Fibroblast of lung (primary cell): ENCODE measurements around the gene NAA15. TPM values are rescaled to one million over a fixed set of nuclear protein-coding genes. Genes with fewer than 3 reads are reported as not detected.

Source experiments
- DNase-seq, 2 donors: peaks; one replicate each; pipeline versions ENCODE4 v3.0.0 to v3.0.0-alpha.2; 2010; ENCODE audit warnings: low read depth in 2 of 2
- H2AFZ ChIP-seq: 2 replicates; pipeline ENCODE4 v1.5.1; 2012; ENCODE audit warnings: low read length, control low read depth, inconsistent platforms
- H3K27ac ChIP-seq: 2 replicates; pipeline ENCODE4 v1.5.1; 2011; ENCODE audit warnings: low read length, control low read depth; ENCODE audit not compliant: insufficient read depth
- H3K27me3 ChIP-seq: 2 replicates; pipeline ENCODE4 v1.5.1; 2011; ENCODE audit warnings: mild to moderate bottlenecking, low read length; ENCODE audit not compliant: control insufficient read depth, insufficient read depth
- H3K36me3 ChIP-seq: 2 replicates; pipeline ENCODE4 v1.5.1; 2011; ENCODE audit warnings: low read length; ENCODE audit not compliant: control insufficient read depth, insufficient read depth
- H3K4me1 ChIP-seq: 2 replicates; pipeline ENCODE4 v1.5.1; 2011; ENCODE audit warnings: low read length; ENCODE audit not compliant: control insufficient read depth, insufficient read depth; ENCODE audit errors: extremely low read depth
- H3K4me2 ChIP-seq: 2 replicates; pipeline ENCODE4 v1.5.1; 2011; ENCODE audit warnings: low read length, control low read depth; ENCODE audit not compliant: insufficient read depth; ENCODE audit errors: extremely low read depth
- H3K4me3 ChIP-seq, 4 experiments: fragments of 200-600 bp in 1 of 4; sonication (generic) in 1 of 4; replicated peaks in 1 of 4; 2 replicates each; pipeline ENCODE4 v1.5.1; 2011 to 2016; ENCODE audit warnings: low read length in 4 of 4, low read depth in 3 of 4, mild to moderate bottlenecking in 3 of 4, control low read depth in 2 of 4, inconsistent platforms in 1 of 4, mixed read lengths in 1 of 4; ENCODE audit not compliant: insufficient read depth in 1 of 4; ENCODE audit errors: control extremely low read depth in 1 of 4
- H3K79me2 ChIP-seq: 2 replicates; pipeline ENCODE4 v1.5.1; 2012; ENCODE audit warnings: mild to moderate bottlenecking, low read length, inconsistent platforms; ENCODE audit not compliant: control insufficient read depth, insufficient read depth
- H3K9ac ChIP-seq: 2 replicates; pipeline ENCODE4 v1.5.1; 2011; ENCODE audit warnings: mild to moderate bottlenecking, low read length, control low read depth; ENCODE audit not compliant: insufficient read depth
- H3K9me3 ChIP-seq: 2 replicates; pipeline ENCODE4 v1.5.1; 2012; ENCODE audit warnings: low read depth, low read length; ENCODE audit not compliant: control insufficient read depth, insufficient read depth
- H4K20me1 ChIP-seq: 2 replicates; pipeline ENCODE4 v1.5.1; 2011; ENCODE audit warnings: low read length; ENCODE audit not compliant: control insufficient read depth, insufficient read depth; ENCODE audit errors: extremely low read depth
- EZH2 ChIP-seq: IDR thresholded peaks from 2 replicates; pipeline ENCODE4 v1.5.1; 2012; ENCODE audit warnings: low read length, control low read depth, mild to moderate bottlenecking; ENCODE audit errors: missing control alignments
- polyA plus RNA-seq, 2 donors: library from polyadenylated mRNA; depleted of rRNA in 1 of 2; stranded (reverse) in 1 of 2; unstranded in 1 of 2; fragments of >200 nt; gene quantifications; 2 replicates each; pipeline ENCODE4 v1.2.1, GENCODE V29; 2011 to 2012; ENCODE audit warnings: missing spikeins in 1 of 2
- total RNA-seq: library from RNA; depleted of rRNA; stranded (reverse); fragments of >200 nt; gene quantifications from 2 replicates; pipeline ENCODE4 v1.2.1, GENCODE V29; 2014
- TF ChIP-seq, protein P1 (sequence below), 2 donors: IDR thresholded peaks in 1 of 2; conservative IDR thresholded peaks in 1 of 2; 1 replicate in 1 of 2; 2 replicates in 1 of 2; pipeline ENCODE4 v1.5.1; 2011 to 2012; ENCODE audit warnings: low read length in 2 of 2, control low read depth in 1 of 2, inconsistent platforms in 1 of 2, low read depth in 1 of 2, mild to moderate bottlenecking in 1 of 2

NAA15 gene
- total and polyA plus RNA-seq, 2 donors (not counting 1 experiment from before 2014, with no cell fraction given): 25.4 to 28.9 TPM

DNA sequence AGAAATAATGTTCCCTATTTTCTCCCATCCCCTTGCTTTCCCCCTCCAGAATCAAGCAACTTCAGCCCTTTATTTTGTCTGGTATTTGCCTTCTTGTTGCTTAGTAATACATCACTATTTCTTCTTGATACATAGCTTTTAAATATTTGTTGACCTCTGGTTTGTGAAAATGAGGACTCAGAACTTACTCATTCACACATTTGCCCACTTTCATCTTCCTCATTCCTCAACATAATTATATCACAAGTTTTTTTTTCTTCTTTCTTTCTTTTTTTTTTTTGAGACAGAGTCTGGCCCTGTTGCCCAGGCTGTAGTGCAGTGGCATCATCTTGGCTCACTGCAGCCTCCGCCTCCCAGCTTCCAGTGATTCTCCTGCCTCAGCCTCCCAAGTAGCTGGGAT, 29.9 kb downstream of the NAA15 start:
- no peaks in the 10 kb centered on the region for H4K20me1 ChIP-seq
- no peaks in the 10 kb centered on the region for H3K4me1 ChIP-seq
- DNase-seq: peak in 1 of 2 donors; percentile 52
- H3K9me3 ChIP-seq: no peaks in the 10 kb centered on the region
- H3K36me3 ChIP-seq: peaks cover 2% of the 10 kb centered on the region
- H2AFZ ChIP-seq: no peak overlapping the region
- H3K4me2 ChIP-seq: no peak overlapping the region
- H3K4me3 ChIP-seq: no peak overlapping the region
- H3K9ac ChIP-seq: no peak overlapping the region
- H3K27me3 ChIP-seq: no peaks in the 10 kb centered on the region
- no peak overlapping the region for H3K27ac ChIP-seq
- no peak for TF ChIP-seq EZH2
- TF ChIP-seq, protein P1, sequence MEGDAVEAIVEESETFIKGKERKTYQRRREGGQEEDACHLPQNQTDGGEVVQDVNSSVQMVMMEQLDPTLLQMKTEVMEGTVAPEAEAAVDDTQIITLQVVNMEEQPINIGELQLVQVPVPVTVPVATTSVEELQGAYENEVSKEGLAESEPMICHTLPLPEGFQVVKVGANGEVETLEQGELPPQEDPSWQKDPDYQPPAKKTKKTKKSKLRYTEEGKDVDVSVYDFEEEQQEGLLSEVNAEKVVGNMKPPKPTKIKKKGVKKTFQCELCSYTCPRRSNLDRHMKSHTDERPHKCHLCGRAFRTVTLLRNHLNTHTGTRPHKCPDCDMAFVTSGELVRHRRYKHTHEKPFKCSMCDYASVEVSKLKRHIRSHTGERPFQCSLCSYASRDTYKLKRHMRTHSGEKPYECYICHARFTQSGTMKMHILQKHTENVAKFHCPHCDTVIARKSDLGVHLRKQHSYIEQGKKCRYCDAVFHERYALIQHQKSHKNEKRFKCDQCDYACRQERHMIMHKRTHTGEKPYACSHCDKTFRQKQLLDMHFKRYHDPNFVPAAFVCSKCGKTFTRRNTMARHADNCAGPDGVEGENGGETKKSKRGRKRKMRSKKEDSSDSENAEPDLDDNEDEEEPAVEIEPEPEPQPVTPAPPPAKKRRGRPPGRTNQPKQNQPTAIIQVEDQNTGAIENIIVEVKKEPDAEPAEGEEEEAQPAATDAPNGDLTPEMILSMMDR (conservative IDR thresholded peaks at IDR 0.05 in 1 of 2, IDR thresholded peaks at IDR 0.05 in 1 of 2; ENCODE audit: low read depth in 1 of 2, low read length in 2 of 2): no peak
- peaks cover 57% of the 10 kb centered on the region for H3K79me2 ChIP-seq

DNA sequence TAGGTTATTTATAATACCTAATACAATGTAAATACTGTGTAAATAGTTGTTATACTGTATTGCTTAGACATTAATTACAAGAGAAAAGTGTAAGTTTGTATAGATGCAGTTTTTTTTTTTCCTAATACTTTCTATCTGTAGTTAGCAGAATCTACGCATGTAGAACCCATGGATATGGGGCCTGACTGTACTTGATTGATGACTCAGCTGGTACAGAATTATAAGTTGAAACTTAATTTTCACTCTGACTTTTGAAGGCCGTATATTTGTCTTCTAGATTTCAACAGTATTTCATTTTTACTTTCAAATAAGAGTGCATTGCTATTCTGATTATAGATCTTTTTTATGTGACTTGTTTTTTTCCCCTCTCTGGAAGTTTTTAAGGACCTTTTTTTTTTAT, 31.7 kb downstream of the NAA15 start:
- DNase-seq: no peak
- H3K79me2 ChIP-seq: peaks cover 42% of the 10 kb centered on the region
- peaks cover 2% of the 10 kb centered on the region for H3K36me3 ChIP-seq
- TF ChIP-seq EZH2: no peak
- TF ChIP-seq, protein P1 (conservative IDR thresholded peaks at IDR 0.05 in 1 of 2, IDR thresholded peaks at IDR 0.05 in 1 of 2; ENCODE audit: low read depth in 1 of 2, low read length in 2 of 2): no peak
- no peaks in the 10 kb centered on the region for H3K4me1 ChIP-seq
- no peaks in the 10 kb centered on the region for H3K27me3 ChIP-seq
- H3K27ac ChIP-seq: no peak overlapping the region
- H3K9me3 ChIP-seq: no peaks in the 10 kb centered on the region
- H3K4me2 ChIP-seq: no peak overlapping the region
- no peak overlapping the region for H3K4me3 ChIP-seq
- no peaks in the 10 kb centered on the region for H4K20me1 ChIP-seq
- H3K9ac ChIP-seq: no peak overlapping the region
- H2AFZ ChIP-seq: no peak overlapping the region

DNA sequence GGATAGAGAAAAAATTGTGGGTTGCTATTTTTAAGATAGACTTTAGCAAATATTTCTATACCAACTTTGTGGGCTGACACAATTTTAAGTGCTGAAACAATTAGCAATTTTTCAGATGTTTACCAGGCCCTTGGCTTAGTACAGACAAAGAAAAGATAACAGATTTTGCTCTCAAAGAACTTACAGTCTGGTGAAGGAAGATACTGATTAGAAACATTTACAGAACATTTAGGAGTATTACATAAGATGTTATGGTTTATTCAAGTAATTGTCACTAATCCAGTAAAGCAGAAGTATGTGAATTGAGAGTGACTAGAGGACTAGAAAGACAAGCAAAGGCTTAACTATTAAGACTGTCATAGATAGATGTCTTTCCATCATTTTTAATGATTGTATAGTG, 36.3 kb downstream of the NAA15 start:
- Histone ChIP-seq H4K20me1 (no peaks in the 10 kb centered on the region), H3K27ac (no peak overlapping the region), H3K27me3 (no peaks in the 10 kb centered on the region), H2AFZ (no peak overlapping the region), H3K9me3 (no peaks in the 10 kb centered on the region), H3K9ac (no peak overlapping the region), H3K4me3 (no peak overlapping the region), H3K4me1 (no peaks in the 10 kb centered on the region), H3K36me3 (no peaks in the 10 kb centered on the region), H3K79me2 (peaks cover 15% of the 10 kb centered on the region), H3K4me2 (no peak overlapping the region)
- TF ChIP-seq, protein P1 (conservative IDR thresholded peaks at IDR 0.05 in 1 of 2, IDR thresholded peaks at IDR 0.05 in 1 of 2; ENCODE audit: low read depth in 1 of 2, low read length in 2 of 2): no peak
- no peak for TF ChIP-seq EZH2
- DNase-seq: no peak
